ENCODE data around the gene PSMC5. TPM values are rescaled to one million over a fixed set of nuclear protein-coding genes. Genes with fewer than 3 reads are reported as not detected.

Gene PSMC5
- total and polyA plus RNA-seq, 9 of the 15 experiments (the other 6 are each of a cell fraction or from before 2014, with no cell fraction given) = 89.2 to 393 (median 161) TPM

DNA sequence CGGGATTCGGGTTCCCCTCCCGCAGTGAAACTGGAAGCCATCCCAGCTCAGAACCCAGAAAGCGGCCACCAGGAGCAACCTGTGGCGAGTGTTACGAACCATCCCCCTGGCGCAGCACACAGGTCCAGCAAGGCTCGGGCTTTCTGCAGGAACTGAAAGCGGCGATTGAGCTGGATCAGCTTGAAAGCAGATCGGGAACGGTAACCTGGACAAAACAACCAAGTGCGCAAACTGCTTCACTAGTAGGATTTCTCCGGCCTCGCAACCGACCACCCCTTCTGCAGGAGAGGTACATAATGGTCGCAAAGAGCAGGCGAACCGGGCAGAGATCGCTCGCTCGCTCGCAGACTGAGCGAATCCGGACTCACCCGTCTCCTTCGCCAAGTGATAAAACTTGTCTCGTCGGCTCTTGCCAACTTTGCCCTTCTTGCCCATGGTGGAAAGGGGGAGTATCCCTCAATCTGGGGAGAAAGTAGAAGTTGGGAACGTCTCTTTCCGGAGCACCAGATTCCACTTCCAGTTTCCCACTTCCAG is 696 bp upstream of the PSMC5 start (continued):
- TF ChIP-seq, protein P1, sequence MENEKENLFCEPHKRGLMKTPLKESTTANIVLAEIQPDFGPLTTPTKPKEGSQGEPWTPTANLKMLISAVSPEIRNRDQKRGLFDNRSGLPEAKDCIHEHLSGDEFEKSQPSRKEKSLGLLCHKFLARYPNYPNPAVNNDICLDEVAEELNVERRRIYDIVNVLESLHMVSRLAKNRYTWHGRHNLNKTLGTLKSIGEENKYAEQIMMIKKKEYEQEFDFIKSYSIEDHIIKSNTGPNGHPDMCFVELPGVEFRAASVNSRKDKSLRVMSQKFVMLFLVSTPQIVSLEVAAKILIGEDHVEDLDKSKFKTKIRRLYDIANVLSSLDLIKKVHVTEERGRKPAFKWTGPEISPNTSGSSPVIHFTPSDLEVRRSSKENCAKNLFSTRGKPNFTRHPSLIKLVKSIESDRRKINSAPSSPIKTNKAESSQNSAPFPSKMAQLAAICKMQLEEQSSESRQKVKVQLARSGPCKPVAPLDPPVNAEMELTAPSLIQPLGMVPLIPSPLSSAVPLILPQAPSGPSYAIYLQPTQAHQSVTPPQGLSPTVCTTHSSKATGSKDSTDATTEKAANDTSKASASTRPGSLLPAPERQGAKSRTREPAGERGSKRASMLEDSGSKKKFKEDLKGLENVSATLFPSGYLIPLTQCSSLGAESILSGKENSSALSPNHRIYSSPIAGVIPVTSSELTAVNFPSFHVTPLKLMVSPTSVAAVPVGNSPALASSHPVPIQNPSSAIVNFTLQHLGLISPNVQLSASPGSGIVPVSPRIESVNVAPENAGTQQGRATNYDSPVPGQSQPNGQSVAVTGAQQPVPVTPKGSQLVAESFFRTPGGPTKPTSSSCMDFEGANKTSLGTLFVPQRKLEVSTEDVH (IDR thresholded peaks at IDR 0.05; ENCODE audit: low read depth, partially characterized antibody) = no peak
- no peak for TF ChIP-seq ZNF398 (CRISPR knock-in tag; IDR thresholded peaks at IDR 0.05)
- no peak for TF ChIP-seq ZBTB40 (IDR thresholded peaks at IDR 0.05)
- TF ChIP-seq ZBTB40 (CRISPR knock-in tag; IDR thresholded peaks at IDR 0.05) = no peak
- no peak for TF ChIP-seq ETS2 (tag; IDR thresholded peaks at IDR 0.05; ENCODE audit: borderline replicate concordance, poor library complexity, severe bottlenecking)
- TF ChIP-seq HDAC1 (IDR thresholded peaks at IDR 0.05) = no peak; a peak in 1 of 4 replicates
- TF ChIP-seq HDAC2 (IDR thresholded peaks at IDR 0.05) = no peak
- TF ChIP-seq ZNF699 (CRISPR knock-in tag; IDR thresholded peaks at IDR 0.05; ENCODE audit: insufficient replicate concordance) = no peak
- TF ChIP-seq ZBTB7A (IDR thresholded peaks at IDR 0.05; ENCODE audit: borderline replicate concordance, control insufficient read depth, low read depth, low read length) = 0 out of 2 replicates have a peak, but pooled peaks have one; percentile 21
- no peak for TF ChIP-seq POU5F1 (IDR thresholded peaks at IDR 0.05; ENCODE audit: borderline replicate concordance, low read depth, low read length, partially characterized antibody)
- no peak for TF ChIP-seq RFX5 (IDR thresholded peaks at IDR 0.05; ENCODE audit: low read depth, low read length)
- TF ChIP-seq FOXM1 (IDR thresholded peaks at IDR 0.05; ENCODE audit: low read depth) = no peak
- no peak for TF ChIP-seq FOXM1 (CRISPR knock-in tag; IDR thresholded peaks at IDR 0.05; ENCODE audit: low read depth)
- peak; percentile 70; the same call in 1 of the 2 replicates for TF ChIP-seq TAF7 (tag; IDR thresholded peaks at IDR 0.05)

Data from K562 (cell line).